HepG2 (cell line): Measurements from ENCODE around the gene HNF1B. TPM values are rescaled to one million over a fixed set of nuclear protein-coding genes. Genes with fewer than 3 reads are reported as not detected.

Experiments used
- ARID5B ChIP-seq: IDR thresholded peaks from 2 replicates; pipeline ENCODE4 v1.4.0; 2020; ENCODE audit warnings: mild to moderate bottlenecking, missing genetic modification reagents
- BRF2 ChIP-seq: sonication (generic); formaldehyde crosslinking; IDR thresholded peaks from 2 replicates; pipeline ENCODE4 v1.8.1; 2022; ENCODE audit warnings: mild to moderate bottlenecking, missing genetic modification reagents
- GTF2F1 ChIP-seq: fragments of 150-350 bp; IDR thresholded peaks from 2 replicates; pipeline ENCODE4 v1.6.1; 2014; ENCODE audit warnings: low read length
- HNRNPL ChIP-seq: fragments of 200-400 bp; formaldehyde crosslinking; IDR thresholded peaks from 2 replicates; pipeline ENCODE4 v1.6.1; 2017; ENCODE audit warnings: mild to moderate bottlenecking, low read depth, low read length
- MAF1 ChIP-seq: sonication (generic); formaldehyde crosslinking; IDR thresholded peaks from 2 replicates; pipeline ENCODE4 v1.5.0; 2020; ENCODE audit warnings: missing genetic modification reagents, borderline replicate concordance
- NFIB ChIP-seq: sonication (generic); formaldehyde crosslinking; IDR thresholded peaks from 2 replicates; pipeline ENCODE4 v1.9.0; 2021; ENCODE audit warnings: missing genetic modification reagents, mild to moderate bottlenecking, borderline replicate concordance
- PITX1 ChIP-seq: sonication (generic); formaldehyde crosslinking; IDR thresholded peaks from 2 replicates; pipeline ENCODE4 v1.5.1; 2020; ENCODE audit warnings: mild to moderate bottlenecking, missing genetic modification reagents
- SMARCE1 ChIP-seq: fragments of 450-650 bp; IDR thresholded peaks from 2 replicates; pipeline ENCODE4 v1.6.1; 2017; ENCODE audit warnings: borderline replicate concordance
- ZBTB10 ChIP-seq: sonication (generic); formaldehyde crosslinking; IDR thresholded peaks from 2 replicates; pipeline ENCODE4 v1.4.0; 2020; ENCODE audit warnings: missing genetic modification reagents, borderline replicate concordance
- ZBTB46 ChIP-seq: sonication (generic); formaldehyde crosslinking; IDR thresholded peaks from 2 replicates; pipeline ENCODE4 v1.4.0; 2020; ENCODE audit warnings: mild to moderate bottlenecking, missing genetic modification reagents, borderline replicate concordance
- ZFP36L2 ChIP-seq: sonication (generic); formaldehyde crosslinking; IDR thresholded peaks from 2 replicates; pipeline ENCODE4 v1.4.0; 2020; ENCODE audit warnings: missing genetic modification reagents
- ZNF232 ChIP-seq: sonication (generic); formaldehyde crosslinking; IDR thresholded peaks from 2 replicates; pipeline ENCODE4 v1.4.0; 2020; ENCODE audit warnings: missing genetic modification reagents, borderline replicate concordance
- ZNF460 ChIP-seq: sonication (generic); formaldehyde crosslinking; IDR thresholded peaks from 2 replicates; pipeline ENCODE4 v1.5.1; 2020; ENCODE audit warnings: missing genetic modification reagents, mild to moderate bottlenecking, borderline replicate concordance
- ZNF530 ChIP-seq: sonication (generic); formaldehyde crosslinking; IDR thresholded peaks from 2 replicates; pipeline ENCODE4 v1.5.0; 2020; ENCODE audit warnings: low read depth, mild to moderate bottlenecking, missing genetic modification reagents
- ZNF652 ChIP-seq: IDR thresholded peaks from 2 replicates; pipeline ENCODE4 v1.6.1; 2016; ENCODE audit warnings: low read depth, borderline replicate concordance
- ZNF674 ChIP-seq: sonication (generic); formaldehyde crosslinking; IDR thresholded peaks from 2 replicates; pipeline ENCODE4 v1.5.0; 2020; ENCODE audit warnings: low read depth, mild to moderate bottlenecking, missing genetic modification reagents
- ZXDC ChIP-seq: sonication (generic); formaldehyde crosslinking; IDR thresholded peaks from 2 replicates; pipeline ENCODE4 v1.5.0; 2020; ENCODE audit warnings: mild to moderate bottlenecking, missing genetic modification reagents
- polyA plus RNA-seq, 8 experiments: library from polyadenylated mRNA; depleted of rRNA in 3 of 8; stranded (reverse) in 7 of 8; unstranded in 1 of 8; fragments of >200 nt; fragmentation: Illumina TruSeq in 4 of 8; extraction: Trizol in 4 of 8; gene quantifications; 2 replicates each; pipeline versions ENCODE4 v1.2.1 to v1.2.3, GENCODE V29; 2011 to 2016; ENCODE audit warnings: low read depth in 4 of 8, missing spikeins in 1 of 8, mixed read lengths in 1 of 8; ENCODE audit not compliant: insufficient read depth in 1 of 8
- total RNA-seq, 5 experiments: library from RNA; depleted of rRNA; stranded (reverse); fragments of >200 nt; fragmentation: Illumina TruSeq; extraction: Trizol; gene quantifications; 2 replicates each; pipeline ENCODE4 v1.2.3, GENCODE V29; 2016; ENCODE audit warnings: low read depth in 1 of 5

The HNF1B gene
- total and polyA plus RNA-seq, 2 of the 13 experiments (the other 11 are each of a cell fraction or from before 2014, with no cell fraction given), result 1.9 to 5.3 TPM

- no peak for TF ChIP-seq ZBTB46 (CRISPR knock-in tag)
- TF ChIP-seq NFIB (CRISPR knock-in tag), result no peak
- no peak; the same call in 1 of the 2 replicates for TF ChIP-seq ZFP36L2
- peak; percentile 72 for TF ChIP-seq ARID5B
- TF ChIP-seq ZNF460, result no peak
- TF ChIP-seq PITX1 (CRISPR knock-in tag), result 0 out of 2 replicates have a peak, but pooled peaks have one; percentile 53
- TF ChIP-seq BRF2 (CRISPR knock-in tag), result no peak
- TF ChIP-seq ZNF674, result no peak
- TF ChIP-seq ZNF652 (CRISPR knock-in tag), result no peak
- TF ChIP-seq ZNF232 (CRISPR knock-in tag), result no peak; the same call in 1 of the 2 replicates
- no peak for TF ChIP-seq GTF2F1
- no peak for TF ChIP-seq ZBTB10
- no peak for TF ChIP-seq SMARCE1
- TF ChIP-seq MAF1 (CRISPR knock-in tag), result no peak
- TF ChIP-seq HNRNPL, result no peak
- 0 out of 2 replicates have a peak, but pooled peaks have one; percentile 31 for TF ChIP-seq ZNF530 (CRISPR knock-in tag)
- peak; percentile 51 for TF ChIP-seq ZXDC (CRISPR knock-in tag)
Measured at GRCh38 chr17:37708616-37709212, 36.1 kb downstream of the HNF1B start (continued).
